Liver (tissue), 3 donors: ENCODE results near the gene VPS35L.

ENCODE experiments used
- CTCF ChIP-seq: fragments of 150-350 bp; IDR thresholded peaks from 2 replicates; pipeline ENCODE4 v1.5.1; 2017; ENCODE audit warnings: improper control_type of control experiment, low read depth, low read length; ENCODE audit not compliant: missing input control
- HNF4A ChIP-seq, 2 donors: conservative IDR thresholded peaks; 2 replicates each; pipeline ENCODE4 v1.6.1; 2016; ENCODE audit warnings: antibody characterized with exemption in 2 of 2, mild to moderate bottlenecking in 2 of 2
- TAF1 ChIP-seq: conservative IDR thresholded peaks from 2 replicates; pipeline ENCODE4 v1.6.1; 2016; ENCODE audit warnings: antibody characterized with exemption, mild to moderate bottlenecking
- YY1 ChIP-seq: IDR thresholded peaks from 2 replicates; pipeline ENCODE4 v1.6.1; 2016; ENCODE audit warnings: antibody characterized with exemption, mild to moderate bottlenecking
- TF ChIP-seq, protein P1 (sequence below): IDR thresholded peaks from 2 replicates; pipeline ENCODE4 v1.6.1; 2016; ENCODE audit warnings: antibody characterized with exemption, mild to moderate bottlenecking
- TF ChIP-seq, protein P2 (sequence below): IDR thresholded peaks from 2 replicates; pipeline ENCODE4 v1.6.1; 2016; ENCODE audit warnings: antibody characterized with exemption
- donor health status: healthy.
- donor health status: healthy.

DNA sequence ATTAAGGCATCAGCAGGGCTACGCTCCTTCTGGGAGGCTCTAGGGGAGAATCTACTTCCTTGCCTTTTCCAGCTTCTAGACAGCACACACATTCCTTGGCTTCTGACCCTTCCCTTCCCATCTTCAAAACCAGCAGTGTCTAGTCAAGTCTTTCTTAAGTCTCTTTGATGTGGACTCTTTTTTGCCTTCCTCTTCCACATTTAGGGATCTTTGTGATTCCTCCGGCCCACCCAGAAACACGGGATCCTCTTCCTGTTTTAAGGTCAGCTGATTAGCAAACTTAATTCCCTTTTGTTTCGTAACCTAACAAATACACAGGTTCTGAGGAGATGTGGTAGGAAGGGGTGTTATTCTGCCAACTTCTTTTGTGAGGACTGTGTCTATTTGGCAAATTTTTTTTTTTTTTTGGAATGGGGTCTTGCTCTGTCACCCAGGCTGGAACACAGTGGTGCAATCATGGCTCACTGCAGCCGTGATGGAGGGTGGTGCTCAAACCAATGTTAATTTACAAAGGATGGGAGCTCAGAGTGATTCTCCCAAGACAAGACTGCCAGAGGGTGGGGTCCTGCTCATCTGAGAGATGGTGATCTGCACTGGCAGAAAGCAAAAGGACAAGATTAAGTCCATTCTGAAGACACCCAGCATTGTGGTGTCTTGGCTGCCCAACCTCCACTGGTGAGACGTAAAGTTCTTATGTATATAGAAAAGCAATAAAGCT lies 147.8 kb downstream of the VPS35L start:
- TF ChIP-seq CTCF (no peak), YY1 (no peak), HNF4A (conservative IDR thresholded peaks at IDR 0.05) (no peak), TAF1 (no peak)
- TF ChIP-seq, protein P1, sequence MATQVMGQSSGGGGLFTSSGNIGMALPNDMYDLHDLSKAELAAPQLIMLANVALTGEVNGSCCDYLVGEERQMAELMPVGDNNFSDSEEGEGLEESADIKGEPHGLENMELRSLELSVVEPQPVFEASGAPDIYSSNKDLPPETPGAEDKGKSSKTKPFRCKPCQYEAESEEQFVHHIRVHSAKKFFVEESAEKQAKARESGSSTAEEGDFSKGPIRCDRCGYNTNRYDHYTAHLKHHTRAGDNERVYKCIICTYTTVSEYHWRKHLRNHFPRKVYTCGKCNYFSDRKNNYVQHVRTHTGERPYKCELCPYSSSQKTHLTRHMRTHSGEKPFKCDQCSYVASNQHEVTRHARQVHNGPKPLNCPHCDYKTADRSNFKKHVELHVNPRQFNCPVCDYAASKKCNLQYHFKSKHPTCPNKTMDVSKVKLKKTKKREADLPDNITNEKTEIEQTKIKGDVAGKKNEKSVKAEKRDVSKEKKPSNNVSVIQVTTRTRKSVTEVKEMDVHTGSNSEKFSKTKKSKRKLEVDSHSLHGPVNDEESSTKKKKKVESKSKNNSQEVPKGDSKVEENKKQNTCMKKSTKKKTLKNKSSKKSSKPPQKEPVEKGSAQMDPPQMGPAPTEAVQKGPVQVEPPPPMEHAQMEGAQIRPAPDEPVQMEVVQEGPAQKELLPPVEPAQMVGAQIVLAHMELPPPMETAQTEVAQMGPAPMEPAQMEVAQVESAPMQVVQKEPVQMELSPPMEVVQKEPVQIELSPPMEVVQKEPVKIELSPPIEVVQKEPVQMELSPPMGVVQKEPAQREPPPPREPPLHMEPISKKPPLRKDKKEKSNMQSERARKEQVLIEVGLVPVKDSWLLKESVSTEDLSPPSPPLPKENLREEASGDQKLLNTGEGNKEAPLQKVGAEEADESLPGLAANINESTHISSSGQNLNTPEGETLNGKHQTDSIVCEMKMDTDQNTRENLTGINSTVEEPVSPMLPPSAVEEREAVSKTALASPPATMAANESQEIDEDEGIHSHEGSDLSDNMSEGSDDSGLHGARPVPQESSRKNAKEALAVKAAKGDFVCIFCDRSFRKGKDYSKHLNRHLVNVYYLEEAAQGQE = no peak
- TF ChIP-seq, protein P2, sequence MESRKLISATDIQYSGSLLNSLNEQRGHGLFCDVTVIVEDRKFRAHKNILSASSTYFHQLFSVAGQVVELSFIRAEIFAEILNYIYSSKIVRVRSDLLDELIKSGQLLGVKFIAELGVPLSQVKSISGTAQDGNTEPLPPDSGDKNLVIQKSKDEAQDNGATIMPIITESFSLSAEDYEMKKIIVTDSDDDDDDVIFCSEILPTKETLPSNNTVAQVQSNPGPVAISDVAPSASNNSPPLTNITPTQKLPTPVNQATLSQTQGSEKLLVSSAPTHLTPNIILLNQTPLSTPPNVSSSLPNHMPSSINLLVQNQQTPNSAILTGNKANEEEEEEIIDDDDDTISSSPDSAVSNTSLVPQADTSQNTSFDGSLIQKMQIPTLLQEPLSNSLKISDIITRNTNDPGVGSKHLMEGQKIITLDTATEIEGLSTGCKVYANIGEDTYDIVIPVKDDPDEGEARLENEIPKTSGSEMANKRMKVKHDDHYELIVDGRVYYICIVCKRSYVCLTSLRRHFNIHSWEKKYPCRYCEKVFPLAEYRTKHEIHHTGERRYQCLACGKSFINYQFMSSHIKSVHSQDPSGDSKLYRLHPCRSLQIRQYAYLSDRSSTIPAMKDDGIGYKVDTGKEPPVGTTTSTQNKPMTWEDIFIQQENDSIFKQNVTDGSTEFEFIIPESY = no peak
